Measurements from ENCODE around the gene ZNF443.
A peak's percentile ranks its signal among the peaks of the same experiment; 100 is the strongest.
"Not testable (repeated sequence)": the region's sequence is repeated elsewhere in the genome, so short reads cannot be mapped to it uniquely, and the experiment has no call there.

The ZNF443 gene

GRCh38 chr19:12411893-12412292, 28.9 kb downstream of the ZNF443 start:
- DNase-seq = no peak

GRCh38 chr19:12400633-12401502, 40.0 kb downstream of the ZNF443 start, which contains the start of gene ZNF799:
Gene ZNF799, minus strand, starts transcription at chr19:12401271. Its CDS starts 201 bp downstream, at chr19:12401070.
- DNase-seq = peak; percentile 97

GRCh38 chr19:12399901-12400632, 40.8 kb downstream of the ZNF443 start:
- peak; percentile 24 for DNase-seq

- not testable (repeated sequence) for DNase-seq
These were observed 49.7 kb downstream of the ZNF443 start for GRCh38 chr19:12391148-12391547.

- DNase-seq = not testable (repeated sequence)
These were observed 54.5 kb downstream of the ZNF443 start for GRCh38 chr19:12386365-12386764.

GRCh38 chr19:12380444-12380737, 60.4 kb downstream of the ZNF443 start:
- DNase-seq = no peak

- no peak for DNase-seq
These were observed 60.9 kb downstream of the ZNF443 start for GRCh38 chr19:12379732-12380443.
